GM12892 (cell line): ENCODE results near the gene RPS26.
"Not testable (repeated sequence)": the region's sequence is repeated elsewhere in the genome, so short reads cannot be mapped to it uniquely, and the experiment has no call there.

Source experiments
- DNase-seq: peaks from one replicate; pipeline ENCODE4 v3.0.0; 2011; ENCODE audit not compliant: insufficient read length
- FAIRE-seq: peaks from 2 replicates; lab custom pipeline; 2011; peaks lifted over from hg19 to GRCh38; lab: Jason Lieb, UNC
- POLR2A ChIP-seq: IDR thresholded peaks from 2 replicates; pipeline ENCODE4 v1.6.1; 2011; ENCODE audit warnings: low read depth, low read length, control low read depth
- POLR2AphosphoS5 ChIP-seq: IDR thresholded peaks from 2 replicates; pipeline ENCODE4 v1.6.1; 2011; ENCODE audit warnings: low read depth, low read length, control low read depth
- TAF1 ChIP-seq: IDR thresholded peaks from 2 replicates; pipeline ENCODE4 v1.6.1; 2011; ENCODE audit warnings: low read depth, mild to moderate bottlenecking, control low read depth, low read length, borderline replicate concordance

RPS26 gene

DNA sequence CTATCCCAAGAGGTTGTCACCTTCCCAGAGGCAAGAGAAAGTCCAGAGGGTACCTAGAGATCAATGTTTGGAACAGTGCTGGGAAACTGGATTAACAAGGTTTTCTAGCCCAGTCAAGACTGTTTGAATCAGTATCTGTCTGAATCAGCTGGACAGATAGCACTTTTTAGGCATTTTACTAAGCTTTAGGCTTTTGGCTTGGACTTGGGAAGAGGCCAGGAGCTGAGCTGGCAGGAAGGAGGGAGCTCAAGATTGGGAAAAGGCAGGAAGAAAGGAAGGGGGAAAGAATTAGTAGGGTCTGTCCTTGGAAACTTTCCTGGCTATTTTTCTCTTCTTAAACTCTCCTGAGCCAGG is 12.6 kb upstream of the RPS26 start:
- no peak for DNase-seq
- TF ChIP-seq TAF1: no peak
- TF ChIP-seq POLR2AphosphoS5: no peak
- TF ChIP-seq POLR2A: no peak
- FAIRE-seq: no peak

DNA sequence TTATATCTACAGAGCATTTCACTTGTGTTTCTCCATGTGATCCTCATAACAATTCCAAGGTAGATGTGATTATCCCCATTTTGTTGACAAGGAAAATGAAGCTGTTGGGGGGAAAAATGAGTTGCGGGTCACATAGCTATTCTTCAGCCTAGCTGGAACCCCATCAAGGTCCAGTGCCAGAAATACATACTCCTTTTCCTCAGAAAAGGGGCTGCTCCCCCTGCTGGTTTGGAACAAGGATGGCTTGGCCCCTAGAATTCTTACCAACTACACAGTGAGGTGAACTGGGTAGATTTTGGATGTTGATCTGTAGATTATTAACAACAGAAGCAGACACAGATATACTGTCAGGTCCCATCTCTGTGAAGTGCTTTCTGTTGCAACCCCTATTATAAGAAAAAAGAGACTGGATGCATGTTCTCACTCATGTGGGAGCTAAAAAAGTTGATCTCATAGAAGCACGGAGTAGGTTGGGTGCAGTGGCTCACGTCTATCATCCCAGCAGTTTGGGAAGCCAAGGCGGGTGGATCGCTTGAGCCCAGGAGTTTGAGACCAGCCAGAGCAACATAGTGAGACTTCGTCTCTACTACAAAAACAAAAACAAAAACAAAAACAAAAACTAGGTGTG is 11.9 kb upstream of the RPS26 start:
- peak; percentile 36 for DNase-seq
- TF ChIP-seq POLR2AphosphoS5: no peak
- no peak for TF ChIP-seq TAF1
- no peak for TF ChIP-seq POLR2A
- no peak for FAIRE-seq

DNA sequence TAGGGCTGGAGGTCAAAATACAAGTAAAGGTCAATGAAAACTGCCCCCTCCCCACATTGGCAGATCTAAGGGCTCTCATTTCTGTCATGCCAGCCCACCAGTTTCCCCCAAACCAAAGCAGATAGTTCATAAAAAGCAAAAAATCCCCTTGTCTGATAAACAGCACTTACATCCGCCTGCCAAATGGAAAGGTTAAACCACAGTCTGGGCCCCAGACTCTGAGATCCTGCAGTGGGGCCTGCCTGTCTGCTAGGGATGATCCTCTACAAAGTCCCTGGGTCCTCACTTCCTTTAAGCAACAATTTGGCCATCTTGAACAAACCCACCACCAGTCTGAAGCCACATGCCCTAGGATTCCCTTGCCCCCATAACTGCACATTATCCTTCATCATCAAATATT is 9.7 kb upstream of the RPS26 start:
- DNase-seq: no peak
- TF ChIP-seq POLR2A (no peak), TAF1 (no peak), POLR2AphosphoS5 (no peak)
- FAIRE-seq: no peak

DNA sequence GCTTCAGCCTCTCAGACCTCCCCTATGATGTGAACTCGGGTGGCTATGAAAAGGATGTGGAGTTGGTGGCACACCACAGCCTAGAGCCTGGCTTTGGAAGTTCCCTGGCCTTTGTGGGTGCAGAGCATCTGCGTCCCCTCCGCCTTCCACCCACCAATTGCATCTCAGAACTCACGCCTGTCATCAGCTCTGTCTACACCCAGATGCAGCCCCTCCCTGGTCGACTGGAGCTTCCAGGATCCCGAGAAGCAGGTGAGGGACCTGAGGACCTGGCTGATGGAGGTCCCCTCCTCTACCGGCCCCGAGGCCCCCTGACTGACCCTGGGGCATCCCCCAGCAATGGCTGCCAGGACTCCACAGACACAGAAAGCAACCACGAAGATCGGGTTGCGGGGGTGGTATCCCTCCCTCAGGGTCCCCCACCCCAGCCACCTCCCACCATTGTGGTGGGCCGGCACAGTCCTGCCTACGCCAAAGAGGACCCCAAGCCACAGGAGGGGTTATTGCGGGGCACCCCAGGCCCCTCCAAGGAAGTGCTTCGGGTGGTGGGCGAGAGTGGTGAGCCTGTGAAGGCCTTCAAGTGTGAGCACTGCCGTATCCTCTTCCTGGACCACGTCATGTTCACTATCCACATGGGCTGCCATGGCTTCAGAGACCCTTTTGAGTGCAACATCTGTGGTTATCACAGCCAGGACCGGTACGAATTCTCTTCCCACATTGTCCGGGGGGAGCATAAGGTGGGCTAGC is 7.0 kb upstream of the RPS26 start:
- TF ChIP-seq TAF1 (no peak), POLR2A (no peak), POLR2AphosphoS5 (no peak)
- FAIRE-seq (no peak), DNase-seq (no peak)

DNA sequence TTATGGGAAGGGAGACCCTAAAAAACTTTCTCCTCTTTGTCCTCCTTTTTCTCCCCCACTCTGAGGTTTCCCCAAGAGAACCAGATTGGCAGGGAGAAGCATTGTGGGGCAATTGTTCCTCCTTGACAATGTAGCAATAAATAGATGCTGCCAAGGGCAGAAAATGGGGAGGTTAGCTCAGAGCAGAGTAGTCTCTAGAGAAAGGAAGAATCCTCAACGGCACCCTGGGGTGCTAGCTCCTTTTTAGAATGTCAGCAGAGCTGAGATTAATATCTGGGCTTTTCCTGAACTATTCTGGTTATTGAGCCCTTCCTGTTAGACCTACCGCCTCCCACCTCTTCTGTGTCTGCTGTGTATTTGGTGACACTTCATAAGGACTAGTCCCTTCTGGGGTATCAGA is 4.6 kb upstream of the RPS26 start:
- no peak for DNase-seq
- no peak for FAIRE-seq
- no peak for TF ChIP-seq POLR2AphosphoS5
- TF ChIP-seq POLR2A: no peak
- no peak for TF ChIP-seq TAF1

DNA sequence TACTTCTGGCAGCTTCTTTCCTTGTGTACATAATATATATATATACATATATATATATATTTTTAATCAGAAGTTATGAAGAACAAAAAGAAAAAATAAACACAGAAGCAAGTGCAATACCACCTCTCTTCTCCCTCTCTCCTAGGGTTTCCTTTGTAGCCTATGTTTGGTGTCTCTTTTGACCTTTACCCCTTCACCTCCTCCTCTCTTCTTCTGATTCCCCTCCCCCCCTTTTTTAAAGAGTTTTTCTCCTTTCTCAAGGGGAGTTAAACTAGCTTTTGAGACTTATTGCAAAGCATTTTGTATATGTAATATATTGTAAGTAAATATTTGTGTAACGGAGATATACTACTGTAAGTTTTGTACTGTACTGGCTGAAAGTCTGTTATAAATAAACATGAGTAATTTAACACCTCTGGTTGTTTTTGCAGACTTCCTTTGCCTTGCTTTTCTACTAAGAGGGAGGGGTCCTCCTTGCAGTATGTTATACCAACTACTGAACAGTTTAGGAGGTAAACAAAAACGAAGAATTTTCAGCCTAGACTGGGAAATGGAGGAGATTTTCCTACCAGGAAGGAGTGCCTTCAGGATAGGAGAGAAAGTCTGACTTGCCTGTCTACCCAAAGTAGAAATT is 3.6 kb upstream of the RPS26 start:
- FAIRE-seq: no peak
- no peak for DNase-seq
- TF ChIP-seq POLR2A (no peak), POLR2AphosphoS5 (no peak), TAF1 (no peak)

DNA sequence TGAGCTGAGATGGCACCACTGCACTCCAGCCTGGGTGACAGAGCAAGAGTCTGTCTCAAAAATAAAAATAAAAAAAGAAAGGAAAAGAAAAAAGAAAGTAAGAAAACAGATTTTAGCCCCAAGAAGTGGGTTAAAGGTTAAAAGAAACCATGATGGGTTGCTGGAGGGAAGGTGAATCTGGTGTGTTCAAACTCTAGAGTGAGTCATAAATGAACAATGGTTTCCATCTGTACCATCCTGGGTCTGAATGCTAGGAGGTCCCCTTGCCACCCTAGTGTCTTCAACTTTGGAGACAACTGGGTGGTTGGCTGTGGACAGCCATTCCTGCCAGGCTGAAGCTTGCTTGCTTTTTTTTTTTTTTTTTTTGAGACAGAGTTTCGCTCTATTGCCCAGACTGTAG is 1.6 kb upstream of the RPS26 start:
- TF ChIP-seq TAF1: no peak
- no peak for TF ChIP-seq POLR2A
- no peak for TF ChIP-seq POLR2AphosphoS5
- FAIRE-seq: no peak

DNA sequence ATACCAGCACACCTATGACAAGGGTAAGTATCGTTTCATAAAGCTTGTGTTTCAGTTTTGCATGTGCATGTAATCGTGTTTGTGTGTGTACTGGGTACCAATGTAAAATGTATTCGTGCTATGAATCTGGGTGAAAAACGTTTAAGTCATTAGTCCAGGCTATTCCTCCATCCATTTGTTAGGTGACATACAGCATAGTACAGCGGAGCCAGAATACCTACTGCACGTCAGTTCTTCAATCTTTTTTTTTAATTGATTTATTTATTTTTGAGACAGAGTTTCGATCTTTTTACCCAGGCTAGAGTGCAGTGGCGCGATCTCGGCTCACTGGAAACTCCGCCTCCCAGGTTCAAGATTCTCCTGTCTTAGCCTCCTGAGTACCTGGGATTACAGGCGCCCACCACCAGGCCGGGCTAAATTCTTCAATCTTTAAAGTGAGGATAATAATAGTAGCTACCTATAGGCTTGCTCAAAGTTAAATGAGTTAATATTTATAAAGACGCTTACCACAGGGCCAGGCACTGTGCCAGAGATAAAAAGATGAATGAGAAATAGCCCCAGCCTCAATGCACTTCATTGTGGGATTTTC is 661 bp upstream of the RPS26 start:
- no peak for TF ChIP-seq POLR2A
- FAIRE-seq (no peak), DNase-seq (no peak)

More for the DNA sequence above, 1.6 kb upstream of the RPS26 start:
- no peak for DNase-seq

DNA sequence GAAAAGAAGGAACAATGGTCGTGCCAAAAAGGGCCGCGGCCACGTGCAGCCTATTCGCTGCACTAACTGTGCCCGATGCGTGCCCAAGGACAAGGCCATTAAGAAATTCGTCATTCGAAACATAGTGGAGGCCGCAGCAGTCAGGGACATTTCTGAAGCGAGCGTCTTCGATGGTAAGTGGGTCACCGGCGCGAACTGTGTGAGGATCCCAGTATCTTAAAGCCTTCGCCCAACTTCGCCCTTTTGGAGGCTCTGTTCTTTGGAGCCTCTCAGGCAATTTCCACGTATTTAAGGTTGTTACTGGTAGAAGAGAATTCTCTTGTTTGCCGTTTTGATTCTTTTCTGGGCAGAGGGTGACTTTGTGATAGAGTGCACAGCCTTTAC is 704 bp downstream of the RPS26 start:
- FAIRE-seq, DNase-seq: not testable (repeated sequence)

DNA sequence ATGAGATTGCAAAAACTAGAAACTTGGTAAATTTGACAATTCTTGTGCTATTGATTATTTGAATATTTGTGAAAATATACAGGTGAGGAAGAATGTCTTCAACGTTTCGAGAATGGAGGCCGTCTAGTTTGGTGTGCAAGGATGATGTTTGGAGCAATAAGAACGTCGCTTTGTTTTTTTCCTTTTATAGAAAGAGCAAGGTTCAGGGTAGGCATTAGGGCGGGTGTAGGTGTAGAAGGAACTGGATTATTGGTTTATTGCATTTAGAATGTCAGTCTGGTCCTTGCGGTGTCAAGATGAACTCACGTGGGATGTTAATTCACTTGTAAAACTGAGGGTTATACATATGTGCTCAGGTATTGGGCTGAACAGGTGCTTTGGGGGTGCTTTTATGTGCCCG is 1.1 kb downstream of the RPS26 start:
- no peak for DNase-seq
- FAIRE-seq: no peak
- no peak for TF ChIP-seq POLR2A
- no peak for TF ChIP-seq TAF1
- no peak for TF ChIP-seq POLR2AphosphoS5

DNA sequence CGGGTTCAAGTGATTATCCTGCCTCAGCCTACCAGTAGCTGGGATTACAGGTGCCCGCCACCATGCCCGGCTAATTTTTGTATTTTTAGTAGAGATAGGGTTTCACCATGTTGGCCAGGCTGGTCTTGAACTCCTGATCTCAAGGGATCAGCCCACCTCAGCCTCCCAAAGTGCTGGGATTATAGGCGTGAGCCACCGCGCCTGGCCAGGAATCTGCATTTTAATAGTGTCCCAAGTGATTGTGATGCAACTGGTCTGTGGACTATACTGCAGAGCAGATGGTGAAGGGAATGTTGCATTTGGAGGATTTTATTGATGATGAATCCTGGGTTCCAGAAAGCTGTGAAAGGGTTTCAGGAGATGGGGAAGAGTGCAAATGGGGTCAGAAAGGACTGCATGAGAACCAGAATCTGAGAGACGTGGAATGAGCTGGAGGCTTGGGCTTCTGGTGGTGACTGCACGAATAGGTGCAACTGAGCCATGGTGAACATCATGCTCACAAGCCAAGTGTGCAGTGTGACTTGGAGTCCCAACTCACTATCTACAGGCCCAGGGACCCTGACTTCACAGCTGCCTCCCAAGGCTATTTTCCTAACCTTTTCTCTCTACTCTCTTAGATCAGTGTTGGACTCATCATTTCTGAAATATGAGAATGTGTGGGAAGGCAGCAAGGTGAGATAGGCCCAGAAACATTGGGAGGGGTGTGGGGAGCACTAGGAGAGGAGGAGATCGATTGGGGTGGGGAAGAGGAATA is 4.5 kb downstream of the RPS26 start:
- DNase-seq (no peak), FAIRE-seq (no peak)
- no peak for TF ChIP-seq TAF1
- TF ChIP-seq POLR2AphosphoS5: peak; percentile 15; the same call in 1 of the 2 replicates

DNA sequence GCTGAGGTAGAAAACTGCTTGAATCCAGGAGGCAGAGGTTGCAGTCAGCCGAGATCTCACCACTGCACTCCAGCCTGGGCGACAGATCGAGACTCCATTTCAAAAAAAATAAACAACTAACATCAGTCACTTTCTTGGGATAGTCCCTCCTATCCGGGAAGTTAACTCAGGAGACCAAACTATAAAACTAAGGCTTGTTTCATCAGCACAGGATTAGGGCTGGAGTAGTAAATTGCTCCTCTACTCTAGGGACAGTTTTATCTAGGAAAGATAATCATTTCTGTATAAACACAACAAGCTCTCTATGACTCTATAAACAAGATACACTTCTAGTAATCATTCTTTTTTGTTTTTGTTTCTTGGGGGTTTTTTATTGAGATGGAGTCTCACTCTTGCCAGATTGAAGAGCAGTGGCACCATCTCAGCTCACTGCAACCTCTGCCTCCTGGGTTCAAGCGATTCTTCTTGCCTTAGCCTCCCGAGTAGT is 11.7 kb downstream of the RPS26 start:
- DNase-seq: no peak
- TF ChIP-seq POLR2AphosphoS5 (no peak), TAF1 (no peak), POLR2A (no peak)

DNA sequence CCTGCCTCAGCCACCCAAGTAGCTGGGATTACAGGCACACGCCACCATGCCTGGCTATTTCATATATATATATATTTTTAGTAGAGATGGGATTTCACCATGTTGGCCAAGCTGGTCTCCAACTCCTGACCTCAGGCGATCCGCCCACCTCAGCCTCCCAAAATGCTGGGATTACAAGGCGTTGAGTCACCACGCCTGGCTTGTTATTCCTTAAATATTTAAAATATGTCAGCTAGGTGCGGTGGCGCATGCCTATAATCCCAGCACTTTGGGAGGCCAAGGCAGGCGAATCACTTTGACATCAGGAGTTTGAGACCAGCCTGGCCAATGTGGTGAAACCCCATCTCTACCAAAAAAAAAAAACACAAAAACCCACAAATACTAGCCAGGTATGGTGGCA is 18.2 kb downstream of the RPS26 start:
- not testable (repeated sequence) for FAIRE-seq, DNase-seq

More for the DNA sequence above, 11.7 kb downstream of the RPS26 start:
- no peak for FAIRE-seq
